Esophagus squamous epithelium (tissue), 5 donors: ENCODE measurements around the gene RAMP3. TPM values are rescaled to one million over a fixed set of nuclear protein-coding genes. Genes with fewer than 3 reads are reported as not detected.

Source experiments
- DNase-seq: peaks from one replicate; lab custom pipeline; 2025; lab: John Stamatoyannopoulos, UW
- H3K27ac ChIP-seq, 4 donors: fragments of 200-600 bp; sonication (generic); one replicate each; pipeline ENCODE4 v1.5.1; 2016 to 2019; ENCODE audit warnings: mild to moderate bottlenecking in 1 of 4
- H3K27me3 ChIP-seq, 4 donors: fragments of 200-600 bp; sonication (generic); 1 replicate in 3 of 4; 2 replicates in 1 of 4; pipeline versions ENCODE4 v1.5.1 to v1.6.0; 2017 to 2021; ENCODE audit warnings: antibody characterized with exemption in 1 of 4
- H3K36me3 ChIP-seq, 3 donors: fragments of 200-600 bp; sonication (generic); one replicate each; pipeline ENCODE4 v1.5.1; 2016 to 2019
- H3K4me1 ChIP-seq, 3 donors: fragments of 200-600 bp; sonication (generic); one replicate each; pipeline ENCODE4 v1.5.1; 2017 to 2019
- H3K4me3 ChIP-seq, 4 donors: fragments of 200-600 bp; sonication (generic); 1 replicate in 3 of 4; 2 replicates in 1 of 4; pipeline ENCODE4 v1.5.1; 2016 to 2019; ENCODE audit warnings: mild to moderate bottlenecking in 2 of 4, moderate library complexity in 1 of 4
- H3K9me3 ChIP-seq, 3 donors: fragments of 200-600 bp; sonication (generic); one replicate each; pipeline ENCODE4 v1.5.1; 2016 to 2019
- CTCF ChIP-seq, 6 experiments: fragments of 450-650 bp in 4 of 6; fragments of 200-600 bp in 2 of 6; sonication (generic) in 2 of 6; IDR thresholded peaks; one replicate each; pipeline ENCODE4 v1.5.1; 2016 to 2019; ENCODE audit warnings: antibody characterized with exemption in 6 of 6, mild to moderate bottlenecking in 4 of 6, moderate library complexity in 4 of 6
- POLR2A ChIP-seq, 4 donors: fragments of 450-650 bp; IDR thresholded peaks; one replicate each; pipeline ENCODE4 v1.6.1; 2017; ENCODE audit warnings: antibody characterized with exemption in 4 of 4, mild to moderate bottlenecking in 4 of 4, moderate library complexity in 3 of 4
- WGBS, 2 donors: methylation state at CpG; one replicate each; pipeline ENCODE4 v1.1.5; 2018; 5-methylcytosine and 5-hydroxymethylcytosine counted together
- intact Hi-C: fragments of 100-400 bp; cut with DNase I; formaldehyde crosslinking; loops from one replicate; pipeline ENCODE4 v1.15.0; 2022
- total RNA-seq, 4 donors: library from RNA; depleted of rRNA; stranded (reverse); fragments of >200 nt; gene quantifications; one replicate each; pipeline ENCODE4 v1.1.0, GENCODE V29; 2016
- donor health status: DM: yes; HTN: yes; CAD: no.

Gene RAMP3
- total RNA-seq, 4 donors from 2014 or later, result 7.1 to 35.9 (median 13.2) TPM

DNA sequence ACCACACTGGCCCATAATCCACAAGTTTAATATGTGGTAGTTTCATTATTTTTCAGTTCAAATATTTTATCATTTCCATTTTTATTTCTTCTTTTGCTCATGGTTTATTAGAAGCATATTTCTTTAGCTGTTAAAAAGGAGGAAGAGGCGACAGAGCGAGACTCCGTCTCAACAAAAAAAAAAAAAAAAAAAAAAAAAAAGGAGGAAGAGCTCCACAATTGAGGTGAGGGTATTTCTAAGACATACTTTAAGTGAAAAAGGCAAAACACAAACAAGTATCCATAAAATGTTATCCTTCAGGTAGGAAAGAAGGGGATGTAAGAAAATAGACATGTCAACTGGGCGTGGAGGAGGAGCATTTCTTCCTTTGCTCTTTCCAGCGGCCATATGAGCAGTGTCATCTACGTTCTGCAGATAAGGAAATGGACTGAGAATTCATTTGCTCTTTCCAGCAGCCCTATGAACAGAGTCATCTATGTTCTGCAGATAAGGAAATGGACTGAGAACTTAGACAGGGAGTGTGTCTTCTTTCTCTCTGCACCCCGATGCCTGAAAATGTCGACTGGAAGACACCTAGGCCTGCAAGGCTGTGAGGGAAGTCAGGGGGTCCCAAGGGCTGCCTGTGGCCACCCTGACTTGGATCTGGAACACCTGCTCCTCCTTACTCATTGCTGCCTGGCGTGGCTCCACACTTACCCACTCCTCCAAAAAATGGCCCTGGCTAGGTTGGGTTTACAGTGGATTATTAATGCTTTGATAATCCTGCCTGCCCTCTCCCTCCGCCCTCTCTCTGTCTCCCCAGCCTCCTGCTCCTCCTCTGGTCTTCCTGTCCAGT is 18.9 kb upstream of the RAMP3 start:
- H3K9me3 ChIP-seq, result no peaks in the 10 kb centered on the region
- H3K4me3 ChIP-seq, result no peak overlapping the region
- H3K27me3 ChIP-seq, result no peaks in the 10 kb centered on the region
- no peak overlapping the region for H3K27ac ChIP-seq
- no peak for DNase-seq
- intact Hi-C loops, result loop anchor here (10.0 kb wide), 2 partner anchors 174 to 284 kb away; no protein-coding TSS in a partner anchor
- no peaks in the 10 kb centered on the region for H3K4me1 ChIP-seq
- WGBS, 2 donors, result 58 to 77% methylated on average over 7 to 10 of the region's 10 CpGs
- no peaks in the 10 kb centered on the region for H3K36me3 ChIP-seq
- TF ChIP-seq POLR2A (IDR thresholded peaks at IDR 0.05), result no peak
- TF ChIP-seq CTCF (IDR thresholded peaks at IDR 0.05), result no peak

GRCh38 chr7:45140827-45141226 is 16.8 kb upstream of the RAMP3 start:
- TF ChIP-seq CTCF (IDR thresholded peaks at IDR 0.05) (no peak), POLR2A (IDR thresholded peaks at IDR 0.05) (no peak)
- no peak overlapping the region for H3K4me3 ChIP-seq
- 85 to 89% methylated on average over 4 of the region's 4 CpGs for WGBS, 2 donors
- H3K27ac ChIP-seq, result no peak overlapping the region
- H3K27me3 ChIP-seq, result peaks cover 0 to 19% (median 0%) of the 10 kb centered on the region in 4 donors
- DNase-seq, result no peak
- intact Hi-C loops, result no loop called here
- H3K4me1 ChIP-seq, result no peaks in the 10 kb centered on the region
- no peaks in the 10 kb centered on the region for H3K36me3 ChIP-seq
- no peaks in the 10 kb centered on the region for H3K9me3 ChIP-seq

GRCh38 chr7:45143616-45144015 is 14.0 kb upstream of the RAMP3 start:
- DNase-seq, result no peak
- 71 to 87% methylated on average over 4 of the region's 4 CpGs for WGBS, 2 donors
- TF ChIP-seq POLR2A (IDR thresholded peaks at IDR 0.05) (no peak), CTCF (IDR thresholded peaks at IDR 0.05) (no peak)
- no peak overlapping the region for H3K4me3 ChIP-seq
- intact Hi-C loops, result no loop called here
- no peaks in the 10 kb centered on the region for H3K4me1 ChIP-seq
- H3K27me3 ChIP-seq, result peaks cover 0 to 43% (median 0%) of the 10 kb centered on the region in 4 donors
- no peaks in the 10 kb centered on the region for H3K36me3 ChIP-seq
- no peak overlapping the region for H3K27ac ChIP-seq
- no peaks in the 10 kb centered on the region for H3K9me3 ChIP-seq

- no peak for DNase-seq
- Histone ChIP-seq H3K9me3 (no peaks in the 10 kb centered on the region), H3K36me3 (no peaks in the 10 kb centered on the region), H3K27me3 (peaks cover 0 to 46% (median 0%) of the 10 kb centered on the region in 4 donors), H3K4me3 (no peak overlapping the region), H3K27ac (no peak overlapping the region), H3K4me1 (no peaks in the 10 kb centered on the region)
- intact Hi-C loops, result no loop called here
- TF ChIP-seq POLR2A (IDR thresholded peaks at IDR 0.05), result no peak
- TF ChIP-seq CTCF (IDR thresholded peaks at IDR 0.05), result no peak
- 91% methylated on average over 5 of the region's 7 CpGs for WGBS, 2 donors
Measured at GRCh38 chr7:45145881-45146280, 11.7 kb upstream of the RAMP3 start.
